ENCODE measurements around the gene TF.

Gene TF

GRCh38 chr3:133747373-133747772, 1.2 kb downstream of the TF start:
- no peak for DNase-seq (ENCODE audit: low read depth in 2 of 2)

- no peak for DNase-seq (ENCODE audit: low read depth in 2 of 2)
Measured at GRCh38 chr3:133747907-133748639, 1.9 kb downstream of the TF start.

GRCh38 chr3:133749427-133750258, 3.5 kb downstream of the TF start:
- no peak for DNase-seq (ENCODE audit: low read depth in 2 of 2)

- DNase-seq (ENCODE audit: low read depth in 2 of 2): no peak
Measured at GRCh38 chr3:133750259-133750656, 4.1 kb downstream of the TF start.

GRCh38 chr3:133753107-133753778, 7.0 kb downstream of the TF start:
- DNase-seq (ENCODE audit: low read depth in 2 of 2): no peak

GRCh38 chr3:133753779-133754164, 7.6 kb downstream of the TF start:
- DNase-seq (ENCODE audit: low read depth in 2 of 2): no peak

- DNase-seq (ENCODE audit: low read depth in 2 of 2): no peak
Measured at GRCh38 chr3:133754455-133754854, 8.3 kb downstream of the TF start.

GRCh38 chr3:133754973-133755828, 9.0 kb downstream of the TF start:
- no peak for DNase-seq (ENCODE audit: low read depth in 2 of 2)

GRCh38 chr3:133756716-133757694, 10.8 kb downstream of the TF start:
- DNase-seq (ENCODE audit: low read depth in 2 of 2): no peak

GRCh38 chr3:133757701-133758567, 11.7 kb downstream of the TF start:
- no peak for DNase-seq (ENCODE audit: low read depth in 2 of 2)

- no peak for DNase-seq (ENCODE audit: low read depth in 2 of 2)
Measured at GRCh38 chr3:133758568-133758928, 12.4 kb downstream of the TF start.

- no peak for DNase-seq (ENCODE audit: low read depth in 2 of 2)
Measured at GRCh38 chr3:133758964-133759739, 13.0 kb downstream of the TF start.

- no peak for DNase-seq (ENCODE audit: low read depth in 2 of 2)
Measured at GRCh38 chr3:133759740-133760305, 13.6 kb downstream of the TF start.

GRCh38 chr3:133760916-133761315, 14.7 kb downstream of the TF start:
- no peak for DNase-seq (ENCODE audit: low read depth in 2 of 2)

GRCh38 chr3:133761605-133762484, 15.7 kb downstream of the TF start:
- no peak for DNase-seq (ENCODE audit: low read depth in 2 of 2)

GRCh38 chr3:133762539-133762938, 16.3 kb downstream of the TF start:
- no peak for DNase-seq (ENCODE audit: low read depth in 2 of 2)
